Liver (tissue), 9 donors: ENCODE measurements around the gene COMP. TPM values are rescaled to one million over a fixed set of nuclear protein-coding genes. Genes with fewer than 3 reads are reported as not detected.

Experiments used
- DNase-seq: peaks from one replicate; pipeline ENCODE4 v3.0.0-alpha.2; 2017; ENCODE audit warnings: low spot score
- H3K27ac ChIP-seq, 2 donors: one replicate each; pipeline ENCODE4 v1.7.0; 2013; ENCODE audit warnings: inconsistent platforms in 2 of 2, low read length in 2 of 2, control low read depth in 1 of 2, low read depth in 1 of 2, mild to moderate bottlenecking in 1 of 2
- H3K27me3 ChIP-seq, 4 donors: one replicate each; pipeline versions ENCODE4 v1.6.1 to v1.7.0; 2013; ENCODE audit warnings: low read length in 3 of 4, inconsistent platforms in 1 of 4, mild to moderate bottlenecking in 1 of 4, moderate library complexity in 1 of 4; ENCODE audit not compliant: control insufficient read depth in 4 of 4, insufficient read depth in 4 of 4
- H3K36me3 ChIP-seq, 4 donors: one replicate each; pipeline versions ENCODE4 v1.6.1 to v1.7.0; 2013; ENCODE audit warnings: low read length in 3 of 4, mild to moderate bottlenecking in 3 of 4, low read depth in 1 of 4, moderate library complexity in 1 of 4; ENCODE audit not compliant: control insufficient read depth in 4 of 4, insufficient read depth in 3 of 4
- H3K4me1 ChIP-seq, 4 donors: one replicate each; pipeline versions ENCODE4 v1.6.1 to v1.7.0; 2013; ENCODE audit warnings: low read length in 3 of 4, mild to moderate bottlenecking in 3 of 4, moderate library complexity in 1 of 4; ENCODE audit not compliant: control insufficient read depth in 4 of 4, insufficient read depth in 4 of 4
- H3K4me3 ChIP-seq, 3 donors: one replicate each; pipeline versions ENCODE4 v1.6.1 to v1.7.0; 2013; ENCODE audit warnings: low read length in 3 of 3, control low read depth in 1 of 3, low read depth in 1 of 3, mild to moderate bottlenecking in 1 of 3
- H3K9ac ChIP-seq, 2 donors: one replicate each; pipeline ENCODE4 v1.7.0; 2013; ENCODE audit warnings: low read length in 2 of 2, mild to moderate bottlenecking in 2 of 2, moderate library complexity in 2 of 2, control low read depth in 1 of 2, low read depth in 1 of 2
- H3K9me3 ChIP-seq, 4 donors: one replicate each; pipeline versions ENCODE4 v1.6.1 to v1.7.0; 2013; ENCODE audit warnings: low read length in 3 of 4; ENCODE audit not compliant: control insufficient read depth in 4 of 4
- ATF3 ChIP-seq: IDR thresholded peaks from 2 replicates; pipeline ENCODE4 v1.6.1; 2016; ENCODE audit warnings: antibody characterized with exemption
- CTCF ChIP-seq: fragments of 150-350 bp; IDR thresholded peaks from 2 replicates; pipeline ENCODE4 v1.5.1; 2017; ENCODE audit warnings: improper control_type of control experiment, low read depth, low read length; ENCODE audit not compliant: missing input control
- EGR1 ChIP-seq, 2 donors: IDR thresholded peaks; 2 replicates each; pipeline ENCODE4 v1.6.1; 2016 to 2018; ENCODE audit warnings: antibody characterized with exemption in 2 of 2, low read depth in 2 of 2
- FOXA1 ChIP-seq: IDR thresholded peaks from 2 replicates; pipeline ENCODE4 v1.6.1; 2016; ENCODE audit warnings: antibody characterized with exemption
- FOXA2 ChIP-seq: IDR thresholded peaks from 2 replicates; pipeline ENCODE4 v1.6.1; 2016; ENCODE audit warnings: antibody characterized with exemption
- GABPA ChIP-seq, 2 donors: IDR thresholded peaks in 1 of 2; conservative IDR thresholded peaks in 1 of 2; 2 replicates each; pipeline ENCODE4 v1.6.1; 2016; ENCODE audit warnings: antibody characterized with exemption in 2 of 2, mild to moderate bottlenecking in 1 of 2, moderate library complexity in 1 of 2
- HNF4A ChIP-seq, 2 donors: conservative IDR thresholded peaks; 2 replicates each; pipeline ENCODE4 v1.6.1; 2016; ENCODE audit warnings: antibody characterized with exemption in 2 of 2, mild to moderate bottlenecking in 2 of 2
- HNF4G ChIP-seq: IDR thresholded peaks from 2 replicates; pipeline ENCODE4 v1.6.1; 2016; ENCODE audit warnings: antibody characterized with exemption
- JUND ChIP-seq, 2 donors: IDR thresholded peaks; 2 replicates each; pipeline ENCODE4 v1.6.1; 2016; ENCODE audit warnings: antibody characterized with exemption in 2 of 2
- NR2F2 ChIP-seq: IDR thresholded peaks from 2 replicates; pipeline ENCODE4 v1.6.1; 2016; ENCODE audit warnings: antibody characterized with exemption
- RAD21 ChIP-seq, 2 donors: IDR thresholded peaks; 2 replicates each; pipeline ENCODE4 v1.6.1; 2016; ENCODE audit warnings: antibody characterized with exemption in 2 of 2, mild to moderate bottlenecking in 2 of 2
- REST ChIP-seq: IDR thresholded peaks from 2 replicates; pipeline ENCODE4 v1.6.1; 2016; ENCODE audit warnings: antibody characterized with exemption, mild to moderate bottlenecking
- RXRA ChIP-seq, 2 donors: IDR thresholded peaks; 2 replicates each; pipeline ENCODE4 v1.6.1; 2017 to 2018; ENCODE audit warnings: antibody characterized with exemption in 2 of 2, mild to moderate bottlenecking in 1 of 2
- SP1 ChIP-seq: IDR thresholded peaks from 2 replicates; pipeline ENCODE4 v1.6.1; 2018; ENCODE audit warnings: antibody characterized with exemption, mild to moderate bottlenecking
- TAF1 ChIP-seq: conservative IDR thresholded peaks from 2 replicates; pipeline ENCODE4 v1.6.1; 2016; ENCODE audit warnings: antibody characterized with exemption, mild to moderate bottlenecking
- YY1 ChIP-seq: IDR thresholded peaks from 2 replicates; pipeline ENCODE4 v1.6.1; 2016; ENCODE audit warnings: antibody characterized with exemption, mild to moderate bottlenecking
- ZBTB33 ChIP-seq: IDR thresholded peaks from 2 replicates; pipeline ENCODE4 v1.6.1; 2016; ENCODE audit warnings: antibody characterized with exemption
- WGBS: extraction: QIAGEN DNeasy Blood & Tissue Kit; methylation state at CpG from one replicate; pipeline ENCODE4 v1.1.7; 2013; 5-methylcytosine and 5-hydroxymethylcytosine counted together
- polyA plus RNA-seq, 2 donors: library from polyadenylated mRNA; stranded (reverse) in 1 of 2; unstranded in 1 of 2; fragments of 200-250 nt in 1 of 2; fragments of >200 nt in 1 of 2; fragmentation: Nextera tagmentation in 1 of 2; extraction: Ambion mirVana in 1 of 2; gene quantifications; one replicate each; pipeline versions ENCODE4 v1.2.1 to v1.2.3, GENCODE V29; 2013 to 2015
- total RNA-seq, 2 donors: library from RNA; depleted of rRNA; stranded (reverse); fragments of >200 nt; gene quantifications; one replicate each; pipeline ENCODE4 v1.2.3, GENCODE V29; 2014
- TF ChIP-seq, protein P1 (sequence below): IDR thresholded peaks from 2 replicates; pipeline ENCODE4 v1.6.1; 2016; ENCODE audit warnings: antibody characterized with exemption
- donor health status: healthy.
- donor health status: healthy.
- donor health status: healthy.
- donor health status: healthy.
- donor health status: healthy.

COMP gene
- total and polyA plus RNA-seq, 4 donors, result 0.03 to 0.17 TPM; not detected in 2

DNA sequence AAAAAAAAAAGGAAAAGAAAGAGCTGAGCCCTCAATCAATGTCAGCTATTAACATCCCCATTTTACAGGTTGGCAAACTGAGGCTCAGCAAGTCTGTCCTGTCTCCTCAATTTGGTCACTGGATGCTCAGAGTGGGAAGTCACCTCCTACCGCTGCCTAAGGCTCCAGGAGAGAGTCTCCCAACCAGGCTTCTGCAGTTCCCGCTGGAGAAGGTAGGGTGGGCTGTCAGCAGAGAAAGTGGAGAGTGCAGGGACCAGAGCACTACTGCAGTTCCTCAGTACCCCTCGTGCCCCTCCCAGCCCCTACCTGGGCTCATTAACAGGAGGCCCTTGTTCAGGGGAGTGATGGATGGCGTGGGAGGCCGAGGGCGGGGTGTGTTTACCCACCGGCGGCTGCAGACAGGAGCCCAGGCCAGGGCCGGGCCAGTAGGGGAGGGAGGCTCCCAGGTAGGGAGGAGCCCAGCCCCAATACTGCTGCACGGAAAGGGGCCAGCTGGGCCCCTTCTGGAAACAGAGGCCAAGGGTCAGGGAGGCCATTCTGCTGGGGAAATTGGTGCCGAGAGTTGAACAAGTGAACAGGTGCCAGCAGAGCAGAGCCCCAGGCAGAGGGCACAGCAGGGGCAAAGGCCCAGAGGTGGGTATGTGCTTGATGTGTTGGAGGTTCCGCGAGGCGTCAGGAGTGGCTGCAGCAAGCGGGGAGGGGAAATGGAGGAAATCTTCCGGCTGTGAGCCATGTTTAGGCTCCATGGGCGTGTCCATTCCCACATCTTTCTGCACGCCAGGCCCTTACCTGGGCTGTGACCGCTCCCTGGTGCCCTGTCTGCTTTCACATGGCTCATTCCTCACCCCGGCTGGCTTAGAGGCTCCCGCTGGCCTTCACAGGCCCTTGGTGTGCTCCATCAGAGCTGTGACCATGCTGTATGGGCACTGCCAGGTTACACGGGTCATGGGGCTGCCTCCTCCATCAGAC, 7.6 kb upstream of the COMP start (continued):
- TF ChIP-seq CTCF (no peak), FOXA1 (no peak), EGR1 (IDR thresholded peaks at IDR 0.05; ENCODE audit: low read depth in 2 of 2) (no peak), GABPA (IDR thresholded peaks at IDR 0.05 in 1 of 2, conservative IDR thresholded peaks at IDR 0.05 in 1 of 2) (no peak), FOXA2 (no peak), RXRA (IDR thresholded peaks at IDR 0.05) (no peak), HNF4A (conservative IDR thresholded peaks at IDR 0.05) (no peak)
- TF ChIP-seq, protein P1, sequence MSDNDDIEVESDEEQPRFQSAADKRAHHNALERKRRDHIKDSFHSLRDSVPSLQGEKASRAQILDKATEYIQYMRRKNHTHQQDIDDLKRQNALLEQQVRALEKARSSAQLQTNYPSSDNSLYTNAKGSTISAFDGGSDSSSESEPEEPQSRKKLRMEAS, result no peak

GRCh38 chr19:18796239-18796638, 5.1 kb upstream of the COMP start:
- no peaks in the 10 kb centered on the region for H3K9me3 ChIP-seq
- peaks cover 0 to 6% (median 1%) of the 10 kb centered on the region in 4 donors for H3K27me3 ChIP-seq
- TF ChIP-seq FOXA2 (no peak), ZBTB33 (no peak), REST (no peak), YY1 (no peak), GABPA (IDR thresholded peaks at IDR 0.05 in 1 of 2, conservative IDR thresholded peaks at IDR 0.05 in 1 of 2) (no peak), RAD21 (IDR thresholded peaks at IDR 0.05) (no peak), JUND (IDR thresholded peaks at IDR 0.05) (no peak), NR2F2 (no peak), HNF4A (conservative IDR thresholded peaks at IDR 0.05) (no peak), SP1 (no peak), EGR1 (IDR thresholded peaks at IDR 0.05; ENCODE audit: low read depth in 2 of 2) (no peak), RXRA (IDR thresholded peaks at IDR 0.05) (no peak), CTCF (no peak), FOXA1 (no peak), ATF3 (no peak), TAF1 (no peak), HNF4G (no peak)
- TF ChIP-seq, protein P1, result no peak
- WGBS, result 71% methylated on average over 2 of the region's 2 CpGs
- no peaks in the 10 kb centered on the region for H3K36me3 ChIP-seq
- H3K4me3 ChIP-seq, result no peak overlapping the region
- DNase-seq, result no peak
- no peaks in the 10 kb centered on the region for H3K4me1 ChIP-seq
- H3K9ac ChIP-seq, result no peak overlapping the region
- H3K27ac ChIP-seq, result no peak overlapping the region
